HFFc6 (cell line): ENCODE data around the gene CTDP1. TPM values are rescaled to one million over a fixed set of nuclear protein-coding genes. Genes with fewer than 3 reads are reported as not detected.

Experiments used
- DNase-seq: peaks from one replicate; pipeline ENCODE4 v3.0.0-alpha.2; 2018
- H3K27ac Mint-ChIP-seq: 2 replicates; pipeline ENCODE4 v1.8.0; 2020; ENCODE audit warnings: mild to moderate bottlenecking, mixed read lengths
- H3K27me3 Mint-ChIP-seq: 2 replicates; pipeline ENCODE4 v1.8.0; 2021; ENCODE audit warnings: mild to moderate bottlenecking, moderate library complexity, mixed read lengths; ENCODE audit not compliant: insufficient read depth
- H3K36me3 Mint-ChIP-seq: 2 replicates; pipeline ENCODE4 v1.8.0; 2021; ENCODE audit warnings: low read depth, mixed read lengths
- H3K4me1 Mint-ChIP-seq: 2 replicates; pipeline ENCODE4 v1.8.0; 2020; ENCODE audit warnings: low read depth, mixed read lengths
- H3K4me3 Mint-ChIP-seq: 2 replicates; pipeline ENCODE4 v1.8.0; 2020; ENCODE audit warnings: mild to moderate bottlenecking, moderate library complexity, mixed read lengths
- H3K9me3 Mint-ChIP-seq: 2 replicates; pipeline ENCODE4 v1.8.0; 2020; ENCODE audit warnings: mild to moderate bottlenecking, mixed read lengths
- total RNA-seq, 6 experiments: library from RNA; stranded (reverse); fragmentation: NEBNext Ultra II Directional; extraction: Animal tissue kit (Norgen Biotek cat#: 25700); gene quantifications; 2 replicates in 1 of 6; 3 replicates in 5 of 6; pipeline ENCODE4 v1.2.3, GENCODE V29; 2021
- TF ChIP-seq, protein P1 (sequence below): fragments of 200-600 bp; sonication (generic); IDR thresholded peaks from 2 replicates; pipeline ENCODE4 v1.5.0; 2021; ENCODE audit warnings: antibody characterized with exemption, mild to moderate bottlenecking

The CTDP1 gene
- total RNA-seq, 6 experiments from 2014 or later = 15.6 to 18.2 (median 16.6) TPM

DNA sequence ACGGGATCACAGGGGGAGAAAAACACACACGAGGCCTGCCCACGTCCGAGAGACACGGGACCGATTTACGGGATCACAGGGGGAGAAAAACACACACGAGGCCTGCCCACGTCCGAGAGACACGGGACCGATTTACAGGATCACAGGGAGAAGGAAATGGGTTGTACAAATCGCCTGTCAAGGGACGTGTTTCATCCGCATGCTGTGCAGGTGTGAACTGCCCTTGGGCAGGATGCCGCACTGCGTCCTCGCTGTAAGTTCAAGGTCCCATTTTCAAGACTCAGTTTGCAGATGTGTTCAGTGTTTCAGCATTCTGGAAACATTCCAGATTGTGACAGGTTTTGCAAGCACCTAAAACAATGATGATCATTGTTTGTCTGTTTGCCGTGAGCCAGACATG, 115.8 kb downstream of the CTDP1 start:
- TF ChIP-seq, protein P1, sequence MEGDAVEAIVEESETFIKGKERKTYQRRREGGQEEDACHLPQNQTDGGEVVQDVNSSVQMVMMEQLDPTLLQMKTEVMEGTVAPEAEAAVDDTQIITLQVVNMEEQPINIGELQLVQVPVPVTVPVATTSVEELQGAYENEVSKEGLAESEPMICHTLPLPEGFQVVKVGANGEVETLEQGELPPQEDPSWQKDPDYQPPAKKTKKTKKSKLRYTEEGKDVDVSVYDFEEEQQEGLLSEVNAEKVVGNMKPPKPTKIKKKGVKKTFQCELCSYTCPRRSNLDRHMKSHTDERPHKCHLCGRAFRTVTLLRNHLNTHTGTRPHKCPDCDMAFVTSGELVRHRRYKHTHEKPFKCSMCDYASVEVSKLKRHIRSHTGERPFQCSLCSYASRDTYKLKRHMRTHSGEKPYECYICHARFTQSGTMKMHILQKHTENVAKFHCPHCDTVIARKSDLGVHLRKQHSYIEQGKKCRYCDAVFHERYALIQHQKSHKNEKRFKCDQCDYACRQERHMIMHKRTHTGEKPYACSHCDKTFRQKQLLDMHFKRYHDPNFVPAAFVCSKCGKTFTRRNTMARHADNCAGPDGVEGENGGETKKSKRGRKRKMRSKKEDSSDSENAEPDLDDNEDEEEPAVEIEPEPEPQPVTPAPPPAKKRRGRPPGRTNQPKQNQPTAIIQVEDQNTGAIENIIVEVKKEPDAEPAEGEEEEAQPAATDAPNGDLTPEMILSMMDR = no peak
- no peak for DNase-seq
- no peak overlapping the region for H3K27ac Mint-ChIP-seq
- H3K4me3 Mint-ChIP-seq = no peak overlapping the region
- peaks cover 25% of the 10 kb centered on the region for H3K27me3 Mint-ChIP-seq
- H3K4me1 Mint-ChIP-seq = peaks cover 23% of the 10 kb centered on the region
- H3K9me3 Mint-ChIP-seq = peaks cover 5% of the 10 kb centered on the region
- H3K36me3 Mint-ChIP-seq = peaks cover 6% of the 10 kb centered on the region

DNA sequence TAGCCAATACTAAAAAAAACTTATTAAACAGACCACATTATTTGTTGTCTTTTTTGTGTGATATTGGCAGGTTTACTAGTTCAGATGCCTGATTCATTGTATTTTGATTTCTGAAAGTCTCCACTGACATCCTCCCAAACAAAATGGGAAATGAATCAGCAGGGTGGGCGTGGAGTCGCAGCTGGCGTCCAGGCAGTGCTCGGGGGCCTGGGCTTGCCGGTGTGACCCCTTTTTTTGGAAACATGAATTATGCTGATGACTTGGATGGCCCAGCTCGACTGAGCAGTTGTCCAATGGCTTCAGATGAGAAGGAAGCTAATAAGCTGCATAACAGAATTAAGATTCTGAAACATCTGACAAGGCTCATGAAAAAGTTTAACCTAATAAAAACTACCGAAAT, 116.4 kb downstream of the CTDP1 start:
- Mint-ChIP-seq H3K27me3 (peaks cover 25% of the 10 kb centered on the region), H3K27ac (no peak overlapping the region), H3K4me1 (peaks cover 20% of the 10 kb centered on the region), H3K4me3 (no peak overlapping the region), H3K9me3 (peaks cover 5% of the 10 kb centered on the region), H3K36me3 (peaks cover 6% of the 10 kb centered on the region)
- no peak for DNase-seq
- TF ChIP-seq, protein P1 = no peak

DNA sequence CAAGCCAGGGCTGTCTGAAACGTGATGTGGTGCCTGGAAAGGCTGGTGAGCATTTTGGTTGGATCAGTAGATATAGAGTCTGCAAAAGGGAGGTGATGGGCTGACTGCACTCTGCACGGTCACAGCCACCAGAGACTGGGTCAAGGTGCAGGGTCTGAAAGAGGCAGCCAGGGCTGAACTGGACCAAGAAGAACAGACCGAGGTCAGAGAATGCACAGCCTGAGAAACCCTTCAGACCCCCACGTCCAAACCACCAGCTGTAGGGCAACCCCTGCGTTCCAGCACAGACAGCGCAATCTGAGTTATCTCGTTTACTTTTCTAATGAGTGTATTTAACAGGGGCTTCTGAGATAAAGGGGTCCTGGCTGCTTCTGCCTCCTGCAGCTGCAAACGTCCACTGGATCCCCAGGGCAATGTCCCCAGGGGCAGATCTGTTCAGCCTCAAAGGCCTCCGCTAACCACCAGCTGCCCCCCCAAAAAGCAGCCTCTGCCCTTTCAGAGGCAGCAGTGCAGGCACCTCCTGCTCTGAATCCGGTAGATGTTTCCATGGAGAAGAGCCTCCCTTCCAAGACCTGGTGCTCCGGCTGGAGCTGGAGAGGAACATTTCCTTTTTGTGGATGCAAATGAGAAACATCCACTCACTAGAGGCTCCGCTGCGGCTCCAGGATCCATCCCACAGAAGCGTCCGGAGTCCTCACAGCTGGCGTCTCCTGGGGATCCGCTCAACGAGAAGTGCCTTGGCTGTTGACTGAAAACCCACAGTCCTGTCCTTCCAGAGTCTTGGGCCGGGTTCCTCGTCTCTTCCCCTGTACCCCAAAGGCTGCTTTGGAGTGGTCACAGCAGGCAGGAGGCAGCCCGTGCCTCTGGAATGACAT, 117.2 kb downstream of the CTDP1 start:
- Mint-ChIP-seq H3K9me3 (peaks cover 5% of the 10 kb centered on the region), H3K36me3 (peaks cover 6% of the 10 kb centered on the region), H3K27ac (no peak overlapping the region), H3K27me3 (peaks cover 25% of the 10 kb centered on the region), H3K4me3 (no peak overlapping the region), H3K4me1 (peaks cover 13% of the 10 kb centered on the region)
- TF ChIP-seq, protein P1 = no peak
- no peak for DNase-seq

DNA sequence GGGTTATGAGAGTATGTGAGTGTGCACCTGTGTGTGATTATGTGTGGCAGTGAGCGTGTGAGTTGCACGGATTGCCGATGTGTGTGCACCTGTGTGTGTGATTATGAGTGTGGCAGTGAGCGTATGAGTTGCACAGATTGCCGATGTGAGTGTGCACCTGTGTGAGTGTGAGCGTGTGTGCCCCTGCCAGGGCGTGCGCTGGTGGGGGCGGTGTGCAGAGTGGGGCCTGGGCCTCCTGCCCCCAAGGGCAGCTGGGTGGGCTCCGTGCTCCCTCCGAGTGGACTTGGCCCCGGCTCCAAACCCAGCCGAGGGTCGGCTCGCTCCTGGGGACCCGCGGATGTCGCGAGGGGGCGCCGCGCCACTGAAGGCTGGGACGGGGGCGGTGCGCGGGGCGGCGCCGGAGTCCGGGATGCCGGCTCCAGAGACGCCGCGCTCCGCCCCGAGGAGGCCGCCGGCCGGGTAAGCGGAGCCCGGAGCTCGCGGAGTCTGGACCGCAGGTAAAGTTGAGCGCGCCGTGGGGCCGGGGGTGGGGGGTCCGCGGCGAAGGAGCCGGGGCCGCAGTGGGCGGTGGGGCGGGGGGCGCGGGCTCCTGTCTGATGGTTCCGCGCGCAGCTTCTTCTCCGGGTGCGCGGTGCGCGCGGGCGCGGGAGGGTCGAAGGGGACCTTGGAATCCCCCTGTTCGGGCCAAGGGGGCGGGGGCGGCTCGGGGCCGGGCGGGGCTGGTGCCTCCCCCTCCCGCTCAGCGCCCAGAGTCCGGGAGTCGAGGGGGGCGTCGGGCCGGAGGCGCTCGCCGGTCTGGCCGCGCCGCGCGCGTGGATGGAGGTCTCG, 118.1 kb downstream of the CTDP1 start, which contains the start of gene KCNG2:
TSS of gene KCNG2 (plus strand) at position 421 of the 828 bp plus-strand sequence. CDS start 65,730 bp downstream, outside the sequence.
- no peak within 1 kb of the TSS for H3K27ac Mint-ChIP-seq

DNA sequence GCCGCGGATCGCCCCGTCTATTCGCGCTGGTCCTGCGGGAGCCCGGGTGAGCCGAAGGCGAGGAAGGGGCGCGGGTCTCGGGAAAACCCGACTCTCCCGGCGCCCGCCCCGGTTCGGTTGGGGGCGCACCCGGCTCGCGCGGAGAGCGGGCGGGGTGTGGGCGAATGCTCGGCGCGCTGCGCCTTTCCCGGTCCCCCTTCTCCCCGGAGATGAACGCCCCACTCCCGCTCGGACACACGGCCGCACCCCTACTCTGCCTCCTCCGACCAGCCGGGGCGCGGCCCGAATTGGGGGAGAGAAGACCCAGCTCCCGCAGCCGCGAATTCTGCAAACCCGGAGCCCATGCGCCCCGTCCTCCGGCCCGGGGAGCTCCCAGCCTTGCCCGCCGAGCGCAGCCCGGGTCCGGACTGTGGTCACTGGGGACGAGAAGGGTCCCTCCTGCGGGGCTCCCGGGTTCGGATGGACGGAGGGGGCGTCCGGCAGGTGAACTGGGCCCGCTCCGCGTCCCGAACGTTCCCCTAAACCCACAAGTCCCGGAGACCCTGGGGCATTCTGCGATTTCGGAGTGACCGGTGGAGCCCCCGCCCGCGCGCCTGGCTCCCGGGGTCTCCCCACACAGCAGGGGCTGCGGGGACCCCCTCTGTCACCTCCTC, 118.9 kb downstream of the CTDP1 start:
- Mint-ChIP-seq H3K9me3 (peaks cover 5% of the 10 kb centered on the region), H3K4me1 (peaks cover 6% of the 10 kb centered on the region), H3K36me3 (peaks cover 6% of the 10 kb centered on the region), H3K27ac (no peak overlapping the region), H3K27me3 (peaks cover 31% of the 10 kb centered on the region), H3K4me3 (no peak overlapping the region)
- no peak for DNase-seq
- TF ChIP-seq, protein P1 = no peak

More for the DNA sequence above, 118.1 kb downstream of the CTDP1 start, which contains the start of gene KCNG2:
- Mint-ChIP-seq H3K4me3 (no peak within 1 kb of the TSS), H3K27me3 (peaks cover 31% of the 10 kb centered on the region), H3K4me1 (peaks cover 6% of the 10 kb centered on the region), H3K36me3 (peaks cover 6% of the 10 kb centered on the region), H3K9me3 (peaks cover 5% of the 10 kb centered on the region)
- DNase-seq = no peak
- TF ChIP-seq, protein P1 = no peak
